NCI-H2196 (cell line): ENCODE data around the gene GAL.

Source experiments
- DNase-seq: peaks from one replicate; lab custom pipeline; 2025; ENCODE audit not compliant: unreplicated experiment; lab: John Stamatoyannopoulos, UW

The GAL gene

DNA sequence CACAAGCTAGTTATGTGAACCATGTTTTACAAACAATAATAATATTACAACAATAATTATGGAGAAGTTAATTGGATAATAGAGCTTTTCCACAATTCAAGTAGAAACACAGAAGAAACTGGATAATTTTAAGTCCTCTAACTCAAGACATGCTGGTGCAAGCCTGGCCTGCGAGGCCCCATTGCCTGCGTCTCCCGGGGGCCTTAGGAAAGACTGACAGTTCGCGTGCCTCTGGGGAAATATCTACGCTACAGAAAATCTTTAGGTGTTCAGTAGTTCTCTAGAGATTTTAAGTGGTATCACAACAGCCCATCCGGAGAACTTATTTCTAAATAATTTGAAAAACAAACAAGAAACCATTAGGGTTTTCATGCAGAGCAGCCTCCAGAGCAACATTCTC, 23.2 kb downstream of the GAL start:
- no peak for DNase-seq

DNA sequence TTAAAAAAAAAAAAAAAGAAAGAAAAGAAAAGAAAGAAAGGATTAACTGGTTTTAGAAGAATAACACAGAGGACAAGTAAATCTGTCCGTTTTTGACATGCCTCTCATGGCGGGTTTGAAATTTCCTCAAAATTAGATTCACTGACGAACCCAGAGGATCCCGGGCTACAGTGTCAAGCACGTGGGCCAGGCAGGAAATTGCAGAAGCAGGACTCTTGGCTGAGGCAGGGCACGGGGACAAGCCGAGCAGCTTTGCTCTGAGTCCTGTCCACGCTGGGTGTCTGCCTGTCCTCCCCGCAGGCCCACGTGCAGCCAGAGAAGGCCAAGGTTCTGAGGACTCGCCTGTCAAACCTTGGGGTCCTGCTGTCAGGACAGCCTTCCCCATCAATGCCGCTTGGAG, 24.7 kb downstream of the GAL start:
- no peak for DNase-seq

DNA sequence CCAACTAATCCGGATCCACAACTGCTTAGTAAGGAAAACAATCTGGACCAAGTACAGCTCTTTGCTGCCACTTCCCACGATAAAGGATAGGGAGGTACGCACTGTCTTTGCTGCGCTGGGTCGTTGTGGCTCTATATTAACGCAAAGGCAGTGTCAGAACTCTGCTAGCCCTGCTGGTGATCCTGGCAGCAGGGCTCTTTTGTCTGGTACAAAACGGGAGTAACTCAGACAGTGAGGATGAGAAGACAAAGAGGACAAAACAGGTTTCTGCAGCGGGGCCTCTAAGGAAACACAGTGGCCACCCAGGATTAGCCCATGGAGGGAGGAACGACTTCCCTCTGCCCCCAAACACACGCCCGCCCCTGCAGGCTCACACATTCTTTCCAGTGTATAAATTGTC, 26.1 kb downstream of the GAL start:
- DNase-seq, result no peak

DNA sequence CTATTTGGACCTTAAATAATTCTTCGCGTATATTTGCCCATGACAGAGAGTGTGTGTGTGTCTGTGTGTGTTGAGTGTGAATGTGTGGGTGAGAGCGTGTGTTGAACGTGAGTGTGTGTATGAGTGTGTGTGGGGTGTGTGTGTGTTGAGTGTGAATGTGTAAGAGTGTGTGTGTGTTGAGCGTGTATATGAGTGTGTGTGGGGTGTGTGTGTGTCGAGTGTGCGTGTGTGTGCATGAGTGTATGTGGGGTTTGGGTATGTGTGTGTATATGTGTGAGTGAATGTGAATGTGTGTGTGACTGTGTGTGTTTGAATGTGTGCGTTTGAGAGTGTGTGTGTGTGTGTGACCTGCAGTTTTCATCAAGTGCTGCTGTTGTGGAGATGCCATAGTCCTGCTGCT, 26.8 kb downstream of the GAL start:
- DNase-seq, result no peak

DNA sequence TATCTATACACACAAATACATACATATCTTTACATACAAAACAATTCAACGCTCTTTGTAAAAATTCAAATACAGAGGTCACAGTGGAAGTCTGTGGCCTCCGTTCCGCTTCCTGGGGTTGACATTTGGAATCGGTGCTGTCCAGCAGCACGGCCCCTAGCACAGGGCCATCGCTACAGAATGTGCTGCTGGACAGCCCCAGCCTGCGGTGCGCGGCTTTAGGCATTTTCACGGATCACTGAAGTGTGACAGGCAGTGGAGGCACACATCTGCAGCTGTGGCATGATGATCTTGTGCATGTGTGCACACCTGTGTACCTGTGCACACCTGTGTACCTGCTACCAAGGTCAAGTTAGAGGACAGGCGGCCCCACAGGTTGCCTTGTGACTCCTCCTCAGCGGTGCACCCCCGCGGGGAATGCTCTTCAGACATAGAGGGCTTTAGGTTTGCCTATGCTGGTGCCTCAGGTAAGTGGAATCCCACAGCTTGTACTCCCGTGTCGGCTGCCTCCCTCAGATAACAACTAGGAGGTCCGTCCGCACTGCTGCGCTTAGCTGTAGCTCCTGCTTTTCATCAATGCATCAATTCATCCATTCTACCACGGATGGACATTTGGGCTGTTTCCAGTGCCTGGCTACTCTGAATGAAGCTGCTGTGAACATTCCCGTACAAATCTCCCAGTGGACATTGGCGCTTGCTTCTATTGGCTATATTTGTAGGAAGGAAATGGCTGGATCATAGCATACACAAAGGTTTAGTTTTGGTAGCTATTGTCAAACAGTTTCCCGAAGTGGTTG, 29.9 kb downstream of the GAL start:
- no peak for DNase-seq

DNA sequence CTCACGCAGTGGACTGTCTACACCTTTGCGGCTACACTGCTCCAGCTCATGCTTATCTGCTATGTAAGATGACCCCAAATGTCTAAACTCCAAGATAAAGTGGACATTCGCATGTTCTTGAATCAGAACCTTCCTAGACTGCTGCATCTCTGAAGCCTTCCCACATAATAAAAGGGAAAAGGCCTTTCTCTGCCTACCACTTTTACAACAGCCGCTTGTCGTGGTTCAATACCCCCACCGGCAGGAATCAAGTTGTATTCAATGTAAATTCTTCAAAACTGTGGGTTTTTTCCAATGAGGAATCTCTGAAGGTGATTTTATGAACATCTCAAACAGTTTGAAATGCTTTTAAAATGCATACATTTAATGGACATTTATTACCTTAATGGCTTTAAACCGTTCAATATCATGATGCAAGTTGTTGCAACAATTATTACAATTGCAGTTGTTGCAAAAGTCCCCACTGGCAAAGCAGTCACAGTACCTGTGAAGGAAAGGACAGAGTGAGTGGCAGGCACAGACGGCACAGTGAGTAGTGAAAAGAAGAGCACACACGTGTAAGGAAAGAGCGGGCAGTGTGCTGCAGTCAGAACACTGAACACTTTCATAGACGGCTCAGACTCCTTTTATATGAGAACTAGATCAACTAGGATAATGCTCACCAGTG, 31.2 kb downstream of the GAL start:
- DNase-seq, result no peak

DNA sequence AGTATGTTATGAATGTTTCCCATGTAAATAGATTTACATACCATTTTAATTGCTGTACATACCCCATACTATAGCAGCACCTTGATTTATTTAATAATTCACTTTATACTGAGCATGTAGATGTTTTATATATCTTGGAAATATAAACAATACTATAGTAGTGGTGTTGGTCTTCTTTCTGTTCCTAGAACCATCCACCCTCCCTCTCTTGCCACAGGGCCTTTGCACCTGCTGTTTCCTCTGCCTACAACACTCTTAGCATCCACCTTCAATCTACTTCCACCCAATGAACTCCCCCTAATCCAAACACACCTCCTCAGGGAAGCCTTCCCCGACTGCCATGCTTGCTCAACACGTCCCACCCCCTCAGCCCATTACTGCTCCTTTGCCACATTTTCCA, 36.7 kb downstream of the GAL start:
- no peak for DNase-seq

DNA sequence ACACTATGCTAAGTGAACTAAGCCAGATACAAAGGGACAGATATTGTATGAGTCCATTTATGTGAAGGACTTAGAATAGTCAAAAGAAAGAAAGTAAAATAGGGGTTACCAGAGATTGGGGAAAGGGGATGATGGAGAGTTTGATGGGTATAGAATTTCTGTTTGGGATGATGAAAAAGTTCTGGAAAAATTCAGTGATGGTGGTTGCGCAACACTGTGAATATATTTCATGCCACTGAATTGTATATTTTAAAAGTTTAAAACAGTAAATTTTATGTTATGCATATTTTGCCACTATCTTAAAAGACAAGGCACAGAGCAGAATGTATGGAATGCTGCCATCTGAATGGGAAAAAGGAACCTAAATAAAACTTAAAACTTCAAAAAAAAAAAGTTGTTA, 37.8 kb downstream of the GAL start:
- no peak for DNase-seq

DNA sequence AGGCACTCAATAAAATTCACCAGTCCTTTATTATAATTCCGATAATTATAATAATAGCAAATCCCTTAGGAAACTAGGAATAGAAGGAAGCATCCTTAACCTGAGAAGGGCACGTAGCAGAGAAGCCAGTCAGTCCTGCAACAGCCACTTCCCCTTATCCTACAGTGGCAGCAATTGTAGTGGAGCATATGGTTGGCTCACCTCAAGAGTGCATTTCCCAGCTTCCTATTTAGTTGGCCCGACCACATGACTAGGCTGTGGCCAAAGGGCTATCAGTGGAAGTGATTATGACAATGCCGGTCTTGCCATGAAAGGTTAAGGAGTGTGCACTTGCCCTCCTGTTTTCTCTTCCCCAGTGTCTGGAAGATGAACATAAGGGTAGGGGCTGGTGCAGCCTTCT, 39.9 kb downstream of the GAL start:
- no peak for DNase-seq

DNA sequence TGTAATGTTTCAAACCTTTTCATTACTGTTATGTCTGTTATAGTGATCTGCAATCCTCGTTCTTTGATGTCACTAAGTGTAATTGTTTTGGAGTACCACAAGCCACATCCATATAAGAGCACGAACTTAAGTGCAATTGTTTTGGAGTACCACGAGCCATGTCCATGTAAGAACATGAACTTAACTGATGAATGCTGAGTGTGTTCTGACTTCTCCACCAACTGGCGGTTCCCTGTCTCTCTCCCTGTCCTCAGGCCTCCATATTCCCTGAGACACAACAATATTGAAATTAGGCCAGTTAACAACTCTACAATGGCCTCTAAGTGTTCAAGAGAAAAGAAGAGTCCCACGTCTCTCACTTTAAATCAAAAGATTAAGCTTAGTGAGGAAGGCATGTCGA, 43.4 kb downstream of the GAL start:
- no peak for DNase-seq

DNA sequence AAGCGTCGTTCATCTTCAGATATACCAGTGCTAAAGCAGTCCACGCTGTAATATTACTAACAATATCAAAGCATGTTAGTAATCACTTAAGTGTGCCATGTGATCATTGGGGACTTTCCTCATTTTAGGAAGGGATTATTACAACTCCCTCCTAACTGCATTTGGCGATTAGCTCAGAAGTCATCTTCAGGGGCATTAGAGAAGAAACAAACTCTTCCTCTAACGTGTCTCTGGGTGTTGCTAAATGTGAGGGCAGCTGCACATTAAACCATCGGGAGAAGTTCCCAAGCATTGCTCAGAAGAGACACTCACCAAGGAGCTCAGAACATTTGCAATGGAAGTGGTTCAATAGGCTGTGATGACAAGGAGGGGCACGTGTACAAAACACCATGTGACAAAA, 49.8 kb downstream of the GAL start:
- DNase-seq, result no peak

DNA sequence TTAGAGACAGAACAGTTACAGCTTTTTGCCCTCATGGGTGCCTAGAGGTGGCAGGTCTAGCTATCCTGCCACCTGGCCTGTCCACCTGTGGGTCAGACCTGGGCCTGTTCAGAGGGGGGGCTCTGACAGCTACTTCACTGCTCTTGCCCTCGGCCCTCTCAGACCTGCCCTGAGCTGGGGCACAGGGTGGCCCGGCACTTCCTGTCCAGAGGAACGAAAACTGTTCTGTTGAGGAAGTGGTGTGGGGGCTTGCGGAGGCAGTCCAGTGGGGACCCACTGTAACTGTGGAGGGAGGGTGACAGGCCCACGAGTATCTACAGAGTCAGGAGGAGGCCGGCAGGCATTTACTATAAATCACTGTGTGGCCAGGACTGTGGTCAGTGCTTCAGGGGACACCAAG, 50.8 kb downstream of the GAL start:
- DNase-seq, result no peak

DNA sequence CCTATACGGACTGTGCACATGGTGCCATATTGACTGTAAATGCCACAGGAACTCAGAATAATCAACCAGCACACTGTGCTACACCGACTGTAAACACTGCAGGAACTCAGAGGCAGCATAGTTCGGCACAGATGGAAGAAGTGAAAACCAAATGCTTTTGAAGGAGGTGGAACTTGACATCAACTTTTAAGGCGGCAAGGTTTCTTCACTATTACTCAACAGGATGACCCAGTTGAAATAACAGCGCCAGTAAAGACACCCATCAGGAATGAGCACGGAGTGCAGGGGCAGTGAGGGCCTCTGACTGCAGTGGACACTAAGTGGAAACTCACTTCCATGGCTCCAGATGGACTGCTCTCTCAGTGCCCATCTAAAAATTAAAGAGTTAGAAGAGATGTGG, 51.3 kb downstream of the GAL start:
- DNase-seq, result no peak
